GM23248 (cell line): ENCODE measurements around the gene SWAP70.

Experiments
- EZH2 ChIP-seq: fragments of 200-600 bp; sonication (generic); IDR thresholded peaks from 2 replicates; pipeline ENCODE4 v1.6.1; 2018; ENCODE audit warnings: antibody characterized with exemption, mild to moderate bottlenecking; ENCODE audit not compliant: insufficient read depth, poor library complexity, severe bottlenecking
- EZH2phosphoT487 ChIP-seq: fragments of 200-600 bp; sonication (generic); IDR thresholded peaks from 2 replicates; pipeline ENCODE4 v1.6.1; 2018; ENCODE audit warnings: antibody characterized with exemption, moderate library complexity, mild to moderate bottlenecking, low read depth; ENCODE audit not compliant: insufficient read depth

DNA sequence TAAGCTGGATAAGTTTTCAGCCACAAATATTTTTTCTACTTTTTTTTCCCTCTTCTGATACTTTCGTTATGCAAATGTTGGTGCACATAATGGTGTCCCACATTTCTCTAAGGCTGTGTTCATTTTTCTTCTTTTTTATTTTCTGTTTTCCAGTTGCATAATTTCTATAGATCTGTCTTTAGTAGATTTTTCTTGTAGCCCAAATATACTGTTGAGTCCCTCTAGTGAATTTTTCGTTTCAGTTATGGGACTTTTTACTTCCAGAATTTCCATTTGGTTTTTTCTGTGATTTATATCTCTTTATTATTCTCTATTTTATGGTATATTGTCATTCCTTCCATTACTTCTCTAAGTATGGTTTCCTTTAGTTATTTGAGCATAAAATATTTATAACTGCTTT lies 72.0 kb downstream of the SWAP70 start:
- TF ChIP-seq EZH2phosphoT487: no peak
- TF ChIP-seq EZH2: no peak
